Memory B cell (primary cell): ENCODE measurements around the gene IGSF10.
A peak's percentile ranks its signal among the peaks of the same experiment; 100 is the strongest.

ENCODE experiments used
- ATAC-seq: fragments of 150-1000 bp; cut with Tn5 transposase; 2 replicates; pipeline ENCODE4 v1.10.0; 2021; ENCODE audit warnings: low read depth, mild to moderate bottlenecking, moderate library complexity
- DNase-seq, 2 donors: peaks; one replicate each; pipeline ENCODE4 v3.0.0; 2022; ENCODE audit warnings: low spot score in 2 of 2
- H3K27ac Mint-ChIP-seq: one replicate; pipeline ENCODE4 v1.8.0; 2022; ENCODE audit warnings: mild to moderate bottlenecking, moderate library complexity, mixed read lengths
- H3K27me3 Mint-ChIP-seq: one replicate; pipeline ENCODE4 v1.8.0; 2022; ENCODE audit warnings: mixed read lengths
- H3K36me3 Mint-ChIP-seq: one replicate; pipeline ENCODE4 v1.8.0; 2022; ENCODE audit warnings: mild to moderate bottlenecking, mixed read lengths
- H3K4me1 Mint-ChIP-seq: one replicate; pipeline ENCODE4 v1.8.0; 2022; ENCODE audit warnings: mixed read lengths
- H3K4me3 Mint-ChIP-seq: one replicate; pipeline ENCODE4 v1.8.0; 2022; ENCODE audit warnings: mild to moderate bottlenecking, moderate library complexity, mixed read lengths
- H3K9me3 Mint-ChIP-seq: one replicate; pipeline ENCODE4 v1.8.0; 2022; ENCODE audit warnings: mixed read lengths

The IGSF10 gene

GRCh38 chr3:151443583-151443982 lies 17.3 kb downstream of the IGSF10 start:
- DNase-seq (no peak), ATAC-seq (no peak)
- Mint-ChIP-seq H3K27me3 (peaks cover 9% of the 10 kb centered on the region), H3K9me3 (peaks cover 2% of the 10 kb centered on the region), H3K4me3 (no peak overlapping the region), H3K27ac (no peak overlapping the region), H3K36me3 (no peaks in the 10 kb centered on the region), H3K4me1 (no peaks in the 10 kb centered on the region)

GRCh38 chr3:151440940-151441339 lies 19.9 kb downstream of the IGSF10 start:
- Mint-ChIP-seq H3K4me1 (peaks cover 2% of the 10 kb centered on the region), H3K36me3 (no peaks in the 10 kb centered on the region), H3K27ac (no peak overlapping the region), H3K9me3 (peaks cover 2% of the 10 kb centered on the region), H3K27me3 (peaks cover 4% of the 10 kb centered on the region), H3K4me3 (no peak overlapping the region)
- DNase-seq, result no peak
- no peak for ATAC-seq

- H3K4me3 Mint-ChIP-seq, result no peak overlapping the region
- H3K27ac Mint-ChIP-seq, result no peak overlapping the region
- no peaks in the 10 kb centered on the region for H3K36me3 Mint-ChIP-seq
- no peaks in the 10 kb centered on the region for H3K27me3 Mint-ChIP-seq
- H3K4me1 Mint-ChIP-seq, result peaks cover 2% of the 10 kb centered on the region
- peak; percentile 24 to 36 for DNase-seq
- no peaks in the 10 kb centered on the region for H3K9me3 Mint-ChIP-seq
- peak; percentile 82 for ATAC-seq
These were observed 21.2 kb downstream of the IGSF10 start for GRCh38 chr3:151439652-151440125.

- no peaks in the 10 kb centered on the region for H3K36me3 Mint-ChIP-seq
- no peaks in the 10 kb centered on the region for H3K27me3 Mint-ChIP-seq
- H3K4me3 Mint-ChIP-seq, result no peak overlapping the region
- peaks cover 4% of the 10 kb centered on the region for H3K4me1 Mint-ChIP-seq
- no peak for DNase-seq
- H3K9me3 Mint-ChIP-seq, result no peaks in the 10 kb centered on the region
- no peak for ATAC-seq
- H3K27ac Mint-ChIP-seq, result no peak overlapping the region
These were observed 23.0 kb downstream of the IGSF10 start for GRCh38 chr3:151437906-151438305.

- DNase-seq (no peak), ATAC-seq (no peak)
- Mint-ChIP-seq H3K27ac (no peak overlapping the region), H3K4me1 (peaks cover 4% of the 10 kb centered on the region), H3K36me3 (no peaks in the 10 kb centered on the region), H3K9me3 (no peaks in the 10 kb centered on the region), H3K4me3 (no peak overlapping the region), H3K27me3 (no peaks in the 10 kb centered on the region)
These were observed 24.0 kb downstream of the IGSF10 start for GRCh38 chr3:151436675-151437446.

- Mint-ChIP-seq H3K9me3 (no peaks in the 10 kb centered on the region), H3K27ac (no peak overlapping the region), H3K36me3 (no peaks in the 10 kb centered on the region), H3K27me3 (no peaks in the 10 kb centered on the region), H3K4me1 (peaks cover 11% of the 10 kb centered on the region), H3K4me3 (no peak overlapping the region)
- DNase-seq (no peak), ATAC-seq (no peak)
These were observed 26.5 kb downstream of the IGSF10 start for GRCh38 chr3:151434151-151434890.

GRCh38 chr3:151432616-151433372 lies 28.1 kb downstream of the IGSF10 start:
- no peak for ATAC-seq
- Mint-ChIP-seq H3K4me3 (no peak overlapping the region), H3K36me3 (no peaks in the 10 kb centered on the region), H3K27me3 (no peaks in the 10 kb centered on the region), H3K4me1 (peaks cover 9% of the 10 kb centered on the region), H3K9me3 (no peaks in the 10 kb centered on the region), H3K27ac (no peak overlapping the region)
- DNase-seq, result no peak

GRCh38 chr3:151431940-151432339 lies 28.9 kb downstream of the IGSF10 start:
- Mint-ChIP-seq H3K27me3 (no peaks in the 10 kb centered on the region), H3K4me1 (peaks cover 9% of the 10 kb centered on the region), H3K36me3 (no peaks in the 10 kb centered on the region), H3K27ac (no peak overlapping the region), H3K9me3 (no peaks in the 10 kb centered on the region), H3K4me3 (no peak overlapping the region)
- DNase-seq (no peak), ATAC-seq (no peak)

- H3K27ac Mint-ChIP-seq, result peak overlapping the region; percentile 6
- no peaks in the 10 kb centered on the region for H3K9me3 Mint-ChIP-seq
- H3K4me3 Mint-ChIP-seq, result no peak overlapping the region
- ATAC-seq, result no peak
- peaks cover 12% of the 10 kb centered on the region for H3K4me1 Mint-ChIP-seq
- no peak for DNase-seq
- no peaks in the 10 kb centered on the region for H3K27me3 Mint-ChIP-seq
- no peaks in the 10 kb centered on the region for H3K36me3 Mint-ChIP-seq
These were observed 29.9 kb downstream of the IGSF10 start for GRCh38 chr3:151430821-151431484.

- no peaks in the 10 kb centered on the region for H3K9me3 Mint-ChIP-seq
- no peaks in the 10 kb centered on the region for H3K36me3 Mint-ChIP-seq
- DNase-seq (no peak), ATAC-seq (no peak)
- peaks cover 13% of the 10 kb centered on the region for H3K4me1 Mint-ChIP-seq
- H3K27me3 Mint-ChIP-seq, result no peaks in the 10 kb centered on the region
- H3K27ac Mint-ChIP-seq, result no peak overlapping the region
- no peak overlapping the region for H3K4me3 Mint-ChIP-seq
These were observed 32.5 kb downstream of the IGSF10 start for GRCh38 chr3:151428386-151428785.

GRCh38 chr3:151426341-151426657 lies 34.6 kb downstream of the IGSF10 start:
- DNase-seq, result peak in 1 of 2 donors; percentile 1
- Mint-ChIP-seq H3K27ac (peak overlapping the region; percentile 4), H3K36me3 (no peaks in the 10 kb centered on the region), H3K4me3 (no peak overlapping the region), H3K9me3 (no peaks in the 10 kb centered on the region), H3K27me3 (no peaks in the 10 kb centered on the region), H3K4me1 (peaks cover 17% of the 10 kb centered on the region)
- peak; percentile 74 for ATAC-seq

- Mint-ChIP-seq H3K27ac (peak overlapping the region; percentile 4), H3K4me1 (peaks cover 13% of the 10 kb centered on the region), H3K9me3 (no peaks in the 10 kb centered on the region), H3K36me3 (no peaks in the 10 kb centered on the region), H3K27me3 (no peaks in the 10 kb centered on the region), H3K4me3 (no peak overlapping the region)
- ATAC-seq (no peak), DNase-seq (no peak)
These were observed 35.1 kb downstream of the IGSF10 start for GRCh38 chr3:151425627-151426340.

- Mint-ChIP-seq H3K9me3 (no peaks in the 10 kb centered on the region), H3K27me3 (no peaks in the 10 kb centered on the region), H3K36me3 (no peaks in the 10 kb centered on the region), H3K4me3 (no peak overlapping the region), H3K27ac (no peak overlapping the region), H3K4me1 (peaks cover 10% of the 10 kb centered on the region)
- DNase-seq (no peak), ATAC-seq (no peak)
These were observed 37.8 kb downstream of the IGSF10 start for GRCh38 chr3:151423091-151423490.
